Tibial nerve (tissue), 4 donors: Measurements from ENCODE around the gene AIM2. TPM values are rescaled to one million over a fixed set of nuclear protein-coding genes. Genes with fewer than 3 reads are reported as not detected.

ENCODE experiments used
- DNase-seq, 2 donors: peaks; one replicate each; pipeline ENCODE4 v3.0.0-alpha.2; 2019; ENCODE audit warnings: low spot score in 2 of 2
- H3K27ac ChIP-seq, 4 donors: fragments of 200-600 bp; sonication (generic) in 3 of 4; one replicate each; pipeline ENCODE4 v1.5.1; 2017 to 2019; ENCODE audit warnings: mild to moderate bottlenecking in 1 of 4
- H3K27me3 ChIP-seq, 2 donors: fragments of 200-600 bp; sonication (generic) in 1 of 2; one replicate each; pipeline versions ENCODE4 v1.5.1 to v1.6.0; 2017 to 2019
- H3K36me3 ChIP-seq, 3 donors: fragments of 200-600 bp; sonication (generic); one replicate each; pipeline ENCODE4 v1.5.1; 2018 to 2019
- H3K4me1 ChIP-seq, 4 donors: fragments of 200-600 bp; sonication (generic) in 3 of 4; one replicate each; pipeline ENCODE4 v1.5.1; 2017 to 2019
- H3K4me3 ChIP-seq, 4 donors: fragments of 200-600 bp; sonication (generic) in 3 of 4; one replicate each; pipeline ENCODE4 v1.5.1; 2017 to 2019; ENCODE audit warnings: mild to moderate bottlenecking in 1 of 4, moderate library complexity in 1 of 4
- H3K9me3 ChIP-seq, 4 donors: fragments of 200-600 bp; sonication (generic) in 3 of 4; one replicate each; pipeline ENCODE4 v1.5.1; 2017 to 2019
- CTCF ChIP-seq, 5 experiments: fragments of 200-600 bp in 3 of 5; fragments of 450-650 bp in 2 of 5; sonication (generic) in 3 of 5; IDR thresholded peaks; one replicate each; pipeline ENCODE4 v1.5.1; 2016 to 2019; ENCODE audit warnings: antibody characterized with exemption in 5 of 5, mild to moderate bottlenecking in 3 of 5, moderate library complexity in 2 of 5
- EP300 ChIP-seq, 2 donors: sonication (generic); formaldehyde crosslinking; IDR thresholded peaks; one replicate each; pipeline ENCODE4 v1.6.1; 2017; ENCODE audit warnings: antibody characterized with exemption in 2 of 2, mild to moderate bottlenecking in 1 of 2
- POLR2A ChIP-seq, 2 donors: fragments of 450-650 bp; IDR thresholded peaks; one replicate each; pipeline ENCODE4 v1.6.1; 2017; ENCODE audit warnings: antibody characterized with exemption in 2 of 2, mild to moderate bottlenecking in 2 of 2, moderate library complexity in 2 of 2
- WGBS, 2 donors: methylation state at CpG; one replicate each; pipeline ENCODE4 v1.1.5; 2018; 5-methylcytosine and 5-hydroxymethylcytosine counted together
- total RNA-seq, 4 donors: library from RNA; depleted of rRNA; stranded (reverse); fragments of >200 nt; gene quantifications; one replicate each; pipeline ENCODE4 v1.1.0, GENCODE V29; 2016

The AIM2 gene
- total RNA-seq, 4 donors from 2014 or later: 0.59 to 4.0 (median 1.5) TPM; not detected in 1

- H3K27me3 ChIP-seq: no peaks in the 10 kb centered on the region
- peak overlapping the region in 3 of 4 donors; percentile 45 to 64 (median 58) for H3K27ac ChIP-seq
- peaks cover 0 to 12% (median 6%) of the 10 kb centered on the region in 4 donors for H3K4me1 ChIP-seq
- H3K4me3 ChIP-seq: no peak overlapping the region
- WGBS, 2 donors: 48 to 54% methylated on average over 6 of the region's 6 CpGs
- TF ChIP-seq POLR2A (IDR thresholded peaks at IDR 0.05) (no peak), EP300 (IDR thresholded peaks at IDR 0.05) (peak in 1 of 2 donors; percentile 19)
- no peaks in the 10 kb centered on the region for H3K9me3 ChIP-seq
- no peaks in the 10 kb centered on the region for H3K36me3 ChIP-seq
- no peak for DNase-seq
Measured at GRCh38 chr1:159067699-159068621, 8.6 kb downstream of the AIM2 start.

GRCh38 chr1:159066108-159066507 lies 10.5 kb downstream of the AIM2 start:
- WGBS, 2 donors: 83 to 88% methylated on average over 4 of the region's 4 CpGs
- H3K4me1 ChIP-seq: peaks cover 0 to 12% (median 4%) of the 10 kb centered on the region in 4 donors
- no peaks in the 10 kb centered on the region for H3K36me3 ChIP-seq
- H3K4me3 ChIP-seq: no peak overlapping the region
- no peaks in the 10 kb centered on the region for H3K27me3 ChIP-seq
- no peak for DNase-seq
- TF ChIP-seq CTCF (IDR thresholded peaks at IDR 0.05): no peak
- no peak overlapping the region for H3K27ac ChIP-seq
- no peaks in the 10 kb centered on the region for H3K9me3 ChIP-seq

GRCh38 chr1:159065106-159065505 lies 11.5 kb downstream of the AIM2 start:
- Histone ChIP-seq H3K9me3 (no peaks in the 10 kb centered on the region), H3K36me3 (no peaks in the 10 kb centered on the region), H3K4me1 (peaks cover 0 to 12% (median 4%) of the 10 kb centered on the region in 4 donors), H3K27ac (no peak overlapping the region), H3K4me3 (no peak overlapping the region), H3K27me3 (no peaks in the 10 kb centered on the region)
- no peak for DNase-seq
- TF ChIP-seq CTCF (IDR thresholded peaks at IDR 0.05) (no peak), POLR2A (IDR thresholded peaks at IDR 0.05) (no peak)
- WGBS, 2 donors: 95 to 97% methylated on average over 8 of the region's 8 CpGs

- DNase-seq: no peak
- Histone ChIP-seq H3K36me3 (peaks cover 0 to 32% (median 0%) of the 10 kb centered on the region in 3 donors), H3K9me3 (no peaks in the 10 kb centered on the region), H3K4me3 (no peak overlapping the region), H3K4me1 (peaks cover 0 to 19% (median 13%) of the 10 kb centered on the region in 4 donors), H3K27ac (no peak overlapping the region), H3K27me3 (no peaks in the 10 kb centered on the region)
- TF ChIP-seq CTCF (IDR thresholded peaks at IDR 0.05) (no peak), POLR2A (IDR thresholded peaks at IDR 0.05) (no peak), EP300 (IDR thresholded peaks at IDR 0.05) (no peak)
- 82 to 86% methylated on average over 7 of the region's 7 CpGs for WGBS, 2 donors
Measured at GRCh38 chr1:159058751-159059150, 17.8 kb downstream of the AIM2 start.

- TF ChIP-seq CTCF (IDR thresholded peaks at IDR 0.05): no peak
- TF ChIP-seq POLR2A (IDR thresholded peaks at IDR 0.05): no peak
- no peak for TF ChIP-seq EP300 (IDR thresholded peaks at IDR 0.05)
- no peak overlapping the region for H3K4me3 ChIP-seq
- DNase-seq: no peak
- peaks cover 9 to 57% (median 9%) of the 10 kb centered on the region in 3 donors for H3K36me3 ChIP-seq
- H3K4me1 ChIP-seq: peaks cover 0 to 29% (median 14%) of the 10 kb centered on the region in 4 donors
- no peaks in the 10 kb centered on the region for H3K27me3 ChIP-seq
- no peak overlapping the region for H3K27ac ChIP-seq
- WGBS, 2 donors: 82% methylated on average over 7 of the region's 7 CpGs
- no peaks in the 10 kb centered on the region for H3K9me3 ChIP-seq
Measured at GRCh38 chr1:159056069-159056698, 20.4 kb downstream of the AIM2 start.
